ENCODE data around the gene ZBTB21. TPM values are rescaled to one million over a fixed set of nuclear protein-coding genes. Genes with fewer than 3 reads are reported as not detected.

ZBTB21 gene
- polyA plus RNA-seq, 4 donors: 11.0 to 11.6 (median 11.3) TPM

- no peak for DNase-seq (ENCODE audit: low read depth in 4 of 4, low spot score in 3 of 4)
Measured at GRCh38 chr21:42021371-42022090, 11.4 kb upstream of the ZBTB21 start.

DNA sequence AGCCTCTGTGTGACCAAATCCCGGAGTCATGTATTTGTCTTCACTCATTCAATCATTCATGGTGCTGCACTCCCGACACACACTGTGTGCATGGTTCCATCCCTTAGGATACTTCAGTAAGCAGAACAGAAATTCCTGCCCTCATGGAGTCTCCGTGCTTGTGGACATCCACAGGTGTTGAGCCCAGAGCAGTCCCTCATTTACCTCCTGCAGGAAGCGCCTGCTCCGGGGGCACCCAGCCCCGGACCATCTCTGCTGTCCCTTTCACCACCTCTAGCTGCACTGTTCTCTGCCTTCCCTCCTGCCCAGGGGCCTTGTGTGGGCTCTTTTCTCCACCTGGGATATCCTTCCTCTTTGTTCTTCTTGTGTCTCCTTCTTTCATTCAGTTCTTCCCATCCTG lies 9.5 kb upstream of the ZBTB21 start:
- DNase-seq (ENCODE audit: low read depth in 4 of 4, low spot score in 3 of 4): no peak

DNA sequence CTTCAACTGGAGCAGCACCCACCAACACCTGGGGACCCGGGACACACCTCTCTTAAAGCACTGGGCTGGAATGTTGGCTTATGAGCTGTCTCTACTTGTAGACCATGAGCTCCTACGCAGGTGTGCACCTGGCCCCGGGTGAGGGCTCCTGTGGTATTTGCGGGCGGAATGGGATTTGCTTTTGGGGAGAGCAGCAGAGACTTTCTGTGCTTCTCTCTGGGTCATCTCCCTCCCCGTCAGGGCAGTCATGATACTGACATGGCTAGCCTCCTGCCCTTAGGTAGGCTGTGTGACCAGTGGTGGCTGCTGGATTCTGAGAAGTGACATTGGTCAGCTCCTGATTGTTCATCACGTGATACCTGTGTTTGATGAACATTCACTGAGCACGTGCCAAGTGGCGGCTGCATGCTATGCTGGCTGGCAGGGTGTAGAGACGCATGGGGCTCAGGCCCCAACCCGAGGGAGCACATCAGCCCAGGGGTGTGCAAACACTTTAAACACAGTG lies 9.0 kb upstream of the ZBTB21 start:
- DNase-seq (ENCODE audit: low read depth in 4 of 4, low spot score in 3 of 4): no peak

- DNase-seq (ENCODE audit: low read depth in 4 of 4, low spot score in 3 of 4): no peak
Measured at GRCh38 chr21:42017022-42017421, 6.9 kb upstream of the ZBTB21 start.

DNA sequence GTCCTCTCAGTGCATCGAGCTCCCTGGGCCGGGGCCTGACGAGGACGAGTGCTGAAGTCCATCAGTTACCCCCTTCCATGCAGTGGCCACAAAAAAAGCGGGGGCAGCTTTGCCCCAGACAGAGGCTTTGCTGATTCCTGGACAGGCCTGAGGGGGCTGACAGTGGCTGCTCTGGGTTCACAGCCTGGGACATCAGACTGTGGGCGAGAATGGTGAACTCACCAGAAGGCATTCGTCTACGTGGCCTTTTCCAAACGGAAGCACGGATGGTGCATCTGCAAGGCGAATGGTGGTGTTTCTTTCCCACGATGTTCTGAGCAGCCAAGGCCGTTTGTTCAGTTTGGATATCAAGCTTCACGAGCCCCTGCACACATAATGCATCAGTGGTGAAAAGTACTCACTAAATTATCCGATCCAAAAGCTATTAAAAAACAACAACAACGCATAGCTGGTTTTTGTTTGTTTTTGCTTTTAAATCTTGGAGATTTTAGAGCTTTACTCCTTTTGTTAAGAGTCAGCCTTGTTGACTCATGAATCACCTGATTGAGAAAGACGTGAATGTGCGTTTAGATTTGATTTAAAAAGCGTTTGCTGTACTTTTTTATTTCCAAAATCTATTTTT lies 6.3 kb upstream of the ZBTB21 start:
- DNase-seq (ENCODE audit: low read depth in 4 of 4, low spot score in 3 of 4): no peak

GRCh38 chr21:42013931-42014330 lies 3.8 kb upstream of the ZBTB21 start:
- DNase-seq (ENCODE audit: low read depth in 4 of 4, low spot score in 3 of 4): no peak

DNA sequence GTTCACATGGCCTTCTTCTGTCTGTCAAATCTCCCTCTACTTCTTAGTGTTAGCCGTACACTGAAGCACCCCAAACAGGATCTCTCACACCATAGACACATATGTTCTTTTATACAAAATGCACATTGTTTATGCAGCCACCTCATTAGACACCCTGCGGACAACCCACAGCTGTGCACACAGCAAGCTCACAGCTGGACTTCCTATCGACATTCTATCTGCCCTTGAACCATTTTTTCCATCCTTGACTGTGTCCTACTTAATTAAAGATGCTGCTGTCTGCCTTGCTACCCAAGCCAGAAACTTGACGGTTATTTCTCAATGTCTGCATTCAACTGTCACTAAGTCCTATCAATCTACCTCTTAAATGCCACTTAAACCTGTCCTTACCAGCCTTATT lies 3.2 kb upstream of the ZBTB21 start:
- DNase-seq (ENCODE audit: low read depth in 4 of 4, low spot score in 3 of 4): no peak

GRCh38 chr21:42012763-42013329 lies 2.7 kb upstream of the ZBTB21 start:
- no peak for DNase-seq (ENCODE audit: low read depth in 4 of 4, low spot score in 3 of 4)

DNA sequence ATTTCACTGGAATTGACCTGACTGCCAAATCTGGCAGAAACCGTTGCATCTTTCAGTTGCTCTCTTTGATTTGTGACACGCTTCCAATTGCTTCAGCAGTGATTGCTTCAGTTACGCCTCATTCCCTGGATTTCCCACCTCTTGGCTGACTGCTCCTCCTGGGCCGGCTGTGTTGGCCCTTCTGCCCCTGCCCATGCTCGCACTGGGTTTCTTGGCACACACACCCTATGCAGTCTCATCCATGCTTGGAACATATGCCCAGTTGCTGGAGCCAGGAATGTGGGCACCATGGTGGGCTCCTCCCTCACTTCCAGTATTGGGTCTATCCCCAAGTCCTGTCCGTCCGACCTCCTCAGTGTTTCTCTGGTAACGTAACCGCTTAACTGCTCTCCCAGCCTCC lies 2.2 kb upstream of the ZBTB21 start:
- DNase-seq (ENCODE audit: low read depth in 4 of 4, low spot score in 3 of 4): no peak

- DNase-seq (ENCODE audit: low read depth in 4 of 4, low spot score in 3 of 4): no peak
Measured at GRCh38 chr21:42010507-42011495, 641 bp upstream of the ZBTB21 start.

- DNase-seq (ENCODE audit: low read depth in 4 of 4, low spot score in 3 of 4): peak in 1 of 4 donors; percentile 45
Measured at GRCh38 chr21:42009018-42009830, 936 bp downstream of the ZBTB21 start.

- no peak for DNase-seq (ENCODE audit: low read depth in 4 of 4, low spot score in 3 of 4)
Measured at GRCh38 chr21:42007356-42007940, 2.7 kb downstream of the ZBTB21 start.

DNA sequence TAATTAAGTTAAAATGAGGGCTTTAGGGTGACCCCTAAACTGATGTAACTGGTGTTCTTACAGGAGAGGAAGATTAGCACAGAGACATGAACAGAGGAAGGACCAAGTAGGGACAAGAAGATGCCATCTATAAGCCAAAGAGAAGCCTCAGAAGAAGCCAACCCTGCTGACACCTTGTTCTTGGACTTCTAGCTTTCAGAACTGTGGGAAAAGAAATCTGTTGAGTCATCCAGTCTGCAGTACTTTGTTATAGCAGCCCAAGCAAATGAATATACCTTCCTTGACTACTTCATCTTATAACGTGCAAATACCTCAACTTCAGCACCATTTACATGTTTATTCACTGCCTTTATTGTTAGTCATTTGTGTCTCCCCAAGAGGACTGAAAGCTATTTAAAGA lies 3.4 kb downstream of the ZBTB21 start:
- no peak for DNase-seq (ENCODE audit: low read depth in 4 of 4, low spot score in 3 of 4)

DNA sequence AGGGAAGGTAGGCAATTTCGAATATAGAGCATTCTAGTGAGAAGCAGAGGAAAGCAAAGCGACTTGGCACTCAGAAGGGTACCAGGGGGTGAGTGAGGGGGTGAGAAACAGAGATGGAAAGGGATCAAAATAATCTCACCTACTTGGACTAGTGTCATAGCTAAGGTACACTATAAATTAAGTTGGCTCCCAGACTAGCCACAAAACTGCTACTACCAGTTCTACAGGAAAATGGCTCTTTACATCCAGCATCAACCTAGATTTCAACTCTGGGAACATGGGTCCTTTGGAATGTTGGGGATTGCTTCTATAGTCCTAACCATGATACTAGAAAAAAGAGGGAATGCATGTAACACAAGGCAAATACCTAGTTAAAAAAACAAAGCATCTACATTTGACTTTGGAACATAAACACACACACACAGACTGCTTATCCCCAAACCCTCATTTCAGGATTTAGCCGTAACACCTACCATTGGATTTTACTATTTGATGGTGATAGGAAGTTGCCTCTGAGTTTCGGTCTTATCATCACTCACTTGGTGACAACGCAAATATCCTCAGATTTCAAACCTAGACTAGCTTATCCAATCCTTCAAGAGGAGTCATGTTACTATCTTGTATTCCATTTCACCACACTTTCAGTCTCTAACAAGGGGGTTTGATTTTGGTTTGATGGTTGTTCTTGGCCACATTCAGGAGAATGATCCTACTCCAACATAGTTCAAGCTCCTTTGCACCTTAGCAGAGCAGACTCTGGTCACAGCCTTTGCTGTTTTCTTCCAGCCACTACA lies 5.6 kb downstream of the ZBTB21 start:
- DNase-seq (ENCODE audit: low read depth in 4 of 4, low spot score in 3 of 4): no peak

- DNase-seq (ENCODE audit: low read depth in 4 of 4, low spot score in 3 of 4): no peak
Measured at GRCh38 chr21:42003051-42003461, 7.1 kb downstream of the ZBTB21 start.

DNA sequence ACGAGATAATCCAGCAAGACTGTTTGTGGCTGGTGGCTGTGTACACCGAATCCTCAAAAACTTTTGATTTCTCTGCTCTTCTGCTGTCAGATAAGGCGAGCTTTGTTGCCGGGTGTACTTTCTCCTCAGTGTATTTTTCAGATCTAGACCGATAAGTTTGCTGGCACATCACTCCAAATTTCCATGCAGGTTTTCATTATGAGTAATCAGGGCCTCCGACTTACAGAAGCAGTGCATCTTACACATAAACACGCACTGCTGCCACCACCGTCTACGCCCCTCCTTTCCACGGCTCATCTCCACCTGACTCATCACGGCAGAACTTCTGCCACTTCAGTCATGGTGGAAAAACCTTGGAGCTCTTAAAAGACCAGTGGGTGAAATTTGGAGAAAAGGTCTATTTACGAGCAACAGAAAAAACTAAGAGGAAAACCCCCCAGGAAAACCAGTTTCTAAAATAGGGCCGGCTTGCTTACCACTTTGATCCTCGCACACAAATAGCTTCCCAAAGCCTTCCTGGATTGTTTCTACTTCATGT lies 7.7 kb downstream of the ZBTB21 start:
- no peak for DNase-seq (ENCODE audit: low read depth in 4 of 4, low spot score in 3 of 4)

DNA sequence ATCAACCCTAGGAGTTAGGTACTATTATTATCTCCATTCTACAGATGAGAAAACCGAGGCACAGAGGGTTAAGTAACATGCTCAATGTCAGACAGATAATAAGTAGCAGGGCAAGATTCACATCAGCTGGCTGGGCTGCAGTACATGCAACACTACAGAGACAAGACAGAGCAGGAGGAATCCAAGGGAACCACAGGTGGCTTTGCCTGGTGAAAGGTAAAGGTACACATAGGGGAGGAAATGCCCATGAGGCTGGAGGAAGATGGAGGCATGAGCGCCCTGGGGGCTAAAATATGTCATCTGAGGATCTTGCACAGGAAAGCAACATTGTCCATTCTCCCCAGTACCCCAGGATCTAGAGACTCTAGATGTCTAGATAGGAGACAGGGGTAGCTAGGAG lies 8.4 kb downstream of the ZBTB21 start:
- no peak for DNase-seq (ENCODE audit: low read depth in 4 of 4, low spot score in 3 of 4)

DNA sequence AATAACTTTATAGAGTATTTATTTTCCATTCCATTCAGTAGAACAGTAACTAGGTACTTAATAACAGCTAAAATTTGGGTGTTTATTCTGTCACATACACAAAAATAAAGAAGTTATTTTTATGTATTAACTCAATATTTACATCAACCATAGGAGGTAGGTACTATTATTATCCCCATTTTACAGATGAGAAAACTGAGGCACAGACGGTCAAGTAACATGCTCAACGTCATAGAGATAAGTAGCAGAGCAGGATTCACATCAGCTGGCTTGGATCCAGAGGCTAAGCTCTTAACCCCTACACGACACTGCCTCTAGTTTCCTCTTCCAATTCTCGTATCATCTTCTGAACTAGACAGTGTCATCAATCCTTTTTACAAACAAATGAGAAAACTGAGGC lies 9.3 kb downstream of the ZBTB21 start:
- DNase-seq (ENCODE audit: low read depth in 4 of 4, low spot score in 3 of 4): no peak

Data from right renal pelvis (tissue), 4 donors.